Hepatocyte (in vitro differentiated cells): Measurements from ENCODE around the gene GALC. TPM values are rescaled to one million over a fixed set of nuclear protein-coding genes. Genes with fewer than 3 reads are reported as not detected.

Experiments
- DNase-seq: peaks from one replicate; pipeline ENCODE4 v3.0.0-alpha.2; 2016; ENCODE audit warnings: low spot score
- H2AFZ ChIP-seq: fragments of 200-600 bp; sonication (generic); 2 replicates; pipeline ENCODE4 v1.6.0; 2016; ENCODE audit warnings: antibody characterized with exemption, mild to moderate bottlenecking
- H3K27ac ChIP-seq: fragments of 200-600 bp; sonication (generic); 2 replicates; pipeline ENCODE4 v1.5.1; 2016; ENCODE audit warnings: mild to moderate bottlenecking
- H3K27me3 ChIP-seq: fragments of 200-600 bp; sonication (generic); 2 replicates; pipeline ENCODE4 v1.6.1; 2016
- H3K36me3 ChIP-seq: fragments of 200-600 bp; sonication (generic); replicated peaks from 2 replicates; pipeline ENCODE4 v1.5.1; 2016; ENCODE audit warnings: low read depth; ENCODE audit not compliant: insufficient read depth
- H3K4me1 ChIP-seq: fragments of 200-600 bp; sonication (generic); 2 replicates; pipeline ENCODE4 v1.5.1; 2016; ENCODE audit warnings: mild to moderate bottlenecking, moderate library complexity; ENCODE audit not compliant: insufficient read depth
- H3K4me2 ChIP-seq: fragments of 200-600 bp; sonication (generic); 2 replicates; pipeline ENCODE4 v1.6.0; 2016
- H3K4me3 ChIP-seq: fragments of 200-600 bp; sonication (generic); 2 replicates; pipeline ENCODE4 v1.5.1; 2016; ENCODE audit warnings: mild to moderate bottlenecking
- H3K79me2 ChIP-seq: fragments of 200-600 bp; sonication (generic); 2 replicates; pipeline ENCODE4 v1.6.0; 2017; ENCODE audit warnings: mild to moderate bottlenecking
- H3K9me2 ChIP-seq: fragments of 200-600 bp; sonication (generic); replicated peaks from 2 replicates; pipeline ENCODE4 v1.6.0; 2017; ENCODE audit warnings: mild to moderate bottlenecking; ENCODE audit not compliant: insufficient read depth
- H3K9me3 ChIP-seq: fragments of 200-600 bp; sonication (generic); 2 replicates; pipeline ENCODE4 v1.5.1; 2016; ENCODE audit warnings: low read depth, mild to moderate bottlenecking
- H4K20me1 ChIP-seq: fragments of 200-600 bp; sonication (generic); 2 replicates; pipeline ENCODE4 v1.6.0; 2016; ENCODE audit warnings: mild to moderate bottlenecking; ENCODE audit not compliant: insufficient read depth, poor library complexity, severe bottlenecking
- CTCF ChIP-seq: fragments of 200-600 bp; sonication (generic); IDR thresholded peaks from 2 replicates; pipeline ENCODE4 v1.5.1; 2016; ENCODE audit warnings: antibody characterized with exemption, mild to moderate bottlenecking; ENCODE audit not compliant: poor library complexity
- EZH2 ChIP-seq: fragments of 200-600 bp; sonication (generic); IDR thresholded peaks from 2 replicates; pipeline ENCODE4 v1.6.1; 2016; ENCODE audit warnings: antibody characterized with exemption, mild to moderate bottlenecking, borderline replicate concordance
- EZH2phosphoT487 ChIP-seq: fragments of 200-600 bp; sonication (generic); IDR thresholded peaks from one replicate; pipeline ENCODE4 v1.6.1; 2018; ENCODE audit warnings: antibody characterized with exemption, mild to moderate bottlenecking, low read depth, moderate library complexity; ENCODE audit not compliant: unreplicated experiment, severe bottlenecking
- WGBS: methylation state at CpG from one replicate; pipeline ENCODE4 v1.1.6; 2016; ENCODE audit warnings: low lambda C conversion rate; ENCODE audit errors: missing lambda C conversion rate; 5-methylcytosine and 5-hydroxymethylcytosine counted together
- polyA plus RNA-seq: library from polyadenylated mRNA; unstranded; fragments of >200 nt; fragmentation: Nextera tagmentation; extraction: Ambion mirVana; gene quantifications from 2 replicates; pipeline ENCODE4 v1.2.1, GENCODE V29; 2016
- total RNA-seq: library from RNA; depleted of rRNA; stranded (reverse); fragments of >200 nt; gene quantifications from 2 replicates; pipeline ENCODE4 v1.2.3, GENCODE V29; 2014

GALC gene
- total and polyA plus RNA-seq, 2 experiments from 2014 or later: 23.0 to 47.5 TPM

- 92% methylated on average over 1 of the region's 1 CpG for WGBS
- TF ChIP-seq CTCF: no peak
- no peak for TF ChIP-seq EZH2phosphoT487
- TF ChIP-seq EZH2: no peak
- H3K4me1 ChIP-seq: peaks cover 8% of the 10 kb centered on the region
Observed at GRCh38 chr14:88030892-88031291, 37.9 kb upstream of the GALC start.

GRCh38 chr14:88030079-88030478 is 37.1 kb upstream of the GALC start:
- 71% methylated on average over 1 of the region's 1 CpG for WGBS
- Histone ChIP-seq H4K20me1 (no peaks in the 10 kb centered on the region), H3K4me3 (no peak overlapping the region), H2AFZ (no peak overlapping the region), H3K79me2 (no peaks in the 10 kb centered on the region), H3K4me1 (peaks cover 14% of the 10 kb centered on the region), H3K27me3 (no peaks in the 10 kb centered on the region), H3K9me2 (no peaks in the 10 kb centered on the region), H3K9me3 (no peaks in the 10 kb centered on the region), H3K4me2 (no peak overlapping the region), H3K36me3 (no peaks in the 10 kb centered on the region), H3K27ac (no peak overlapping the region)
- no peak for DNase-seq
- no peak for TF ChIP-seq CTCF
- TF ChIP-seq EZH2phosphoT487: no peak
- TF ChIP-seq EZH2: no peak

More at GRCh38 chr14:88030892-88031291, 37.9 kb upstream of the GALC start:
- Histone ChIP-seq H3K27me3 (no peaks in the 10 kb centered on the region), H3K9me2 (no peaks in the 10 kb centered on the region), H3K4me2 (no peak overlapping the region), H3K9me3 (no peaks in the 10 kb centered on the region), H3K79me2 (no peaks in the 10 kb centered on the region), H3K36me3 (no peaks in the 10 kb centered on the region), H4K20me1 (no peaks in the 10 kb centered on the region), H2AFZ (no peak overlapping the region), H3K27ac (no peak overlapping the region), H3K4me3 (no peak overlapping the region)
- DNase-seq: no peak

GRCh38 chr14:88029500-88029899 is 36.5 kb upstream of the GALC start:
- no peaks in the 10 kb centered on the region for H4K20me1 ChIP-seq
- no peak overlapping the region for H3K27ac ChIP-seq
- TF ChIP-seq CTCF: no peak
- TF ChIP-seq EZH2phosphoT487: no peak
- TF ChIP-seq EZH2: no peak
- H3K4me2 ChIP-seq: no peak overlapping the region
- no peak overlapping the region for H2AFZ ChIP-seq
- no peak for DNase-seq
- no peak overlapping the region for H3K4me3 ChIP-seq
- H3K9me3 ChIP-seq: no peaks in the 10 kb centered on the region
- no peaks in the 10 kb centered on the region for H3K79me2 ChIP-seq
- no peaks in the 10 kb centered on the region for H3K36me3 ChIP-seq
- no peaks in the 10 kb centered on the region for H3K9me2 ChIP-seq
- H3K4me1 ChIP-seq: peaks cover 14% of the 10 kb centered on the region
- no peaks in the 10 kb centered on the region for H3K27me3 ChIP-seq
- WGBS: 63% methylated on average over 2 of the region's 2 CpGs

- no peaks in the 10 kb centered on the region for H3K36me3 ChIP-seq
- no peaks in the 10 kb centered on the region for H3K9me2 ChIP-seq
- peak overlapping the region; percentile 26 for H3K27ac ChIP-seq
- H3K27me3 ChIP-seq: no peaks in the 10 kb centered on the region
- no peak for DNase-seq
- no peaks in the 10 kb centered on the region for H3K9me3 ChIP-seq
- WGBS: 71% methylated on average over 2 of the region's 2 CpGs
- no peak for TF ChIP-seq EZH2phosphoT487
- TF ChIP-seq EZH2: no peak
- no peak for TF ChIP-seq CTCF
- H4K20me1 ChIP-seq: no peaks in the 10 kb centered on the region
- peak overlapping the region; percentile 66 for H3K4me2 ChIP-seq
- no peak overlapping the region for H3K4me3 ChIP-seq
- H3K4me1 ChIP-seq: peaks cover 23% of the 10 kb centered on the region
- no peak overlapping the region for H2AFZ ChIP-seq
- no peaks in the 10 kb centered on the region for H3K79me2 ChIP-seq
Observed at GRCh38 chr14:88026890-88027289, 33.9 kb upstream of the GALC start.
